Keratinocyte (primary cell): ENCODE measurements around the gene TLR8. TPM values are rescaled to one million over a fixed set of nuclear protein-coding genes. Genes with fewer than 3 reads are reported as not detected.

ENCODE experiments used
- DNase-seq: peaks from one replicate; pipeline ENCODE4 v3.0.0-alpha.2; 2011; ENCODE audit warnings: low read depth, missing footprints, low spot score
- FAIRE-seq: peaks from 2 replicates; lab custom pipeline; 2011; peaks lifted over from hg19 to GRCh38; lab: Jason Lieb, UNC
- H2AFZ ChIP-seq: 2 replicates; pipeline ENCODE4 v1.6.0; 2012; ENCODE audit warnings: low read length, control low read depth, inconsistent platforms; ENCODE audit not compliant: control insufficient read depth
- H3K27ac ChIP-seq: 2 replicates; pipeline ENCODE4 v1.5.1; 2011; ENCODE audit warnings: low read length; ENCODE audit not compliant: control insufficient read depth, insufficient read depth
- H3K27me3 ChIP-seq: 3 replicates; pipeline ENCODE4 v1.6.0; 2011; ENCODE audit warnings: low read length; ENCODE audit not compliant: control insufficient read depth, insufficient read depth; ENCODE audit errors: extremely low read depth
- H3K36me3 ChIP-seq, 2 experiments: 2 replicates in 1 of 2; 3 replicates in 1 of 2; pipeline ENCODE4 v1.5.1; 2011; ENCODE audit warnings: low read length in 2 of 2, mild to moderate bottlenecking in 1 of 2; ENCODE audit not compliant: control insufficient read depth in 2 of 2, insufficient read depth in 2 of 2; ENCODE audit errors: extremely low read depth in 1 of 2
- H3K4me1 ChIP-seq: 3 replicates; pipeline ENCODE4 v1.5.1; 2011; ENCODE audit warnings: low read length; ENCODE audit not compliant: control insufficient read depth, insufficient read depth; ENCODE audit errors: extremely low read depth
- H3K4me2 ChIP-seq: 3 replicates; pipeline ENCODE4 v1.6.0; 2011; ENCODE audit warnings: low read depth, low read length; ENCODE audit not compliant: control insufficient read depth, insufficient read depth; ENCODE audit errors: extremely low read depth
- H3K4me3 ChIP-seq, 3 experiments: fragments of 200-600 bp in 1 of 3; sonication (generic) in 1 of 3; 2 replicates in 2 of 3; 3 replicates in 1 of 3; pipeline ENCODE4 v1.5.1; 2011 to 2016; ENCODE audit warnings: low read length in 3 of 3, mild to moderate bottlenecking in 3 of 3, control low read depth in 2 of 3, inconsistent platforms in 1 of 3, low read depth in 1 of 3, mixed read lengths in 1 of 3, mixed run types in 1 of 3, moderate library complexity in 1 of 3; ENCODE audit not compliant: control insufficient read depth in 2 of 3, insufficient read depth in 2 of 3; ENCODE audit errors: extremely low read depth in 1 of 3
- H3K79me2 ChIP-seq: 2 replicates; pipeline ENCODE4 v1.6.0; 2012; ENCODE audit warnings: low read length; ENCODE audit not compliant: control insufficient read depth, insufficient read depth
- H3K9ac ChIP-seq: 3 replicates; pipeline ENCODE4 v1.6.0; 2011; ENCODE audit warnings: low read length; ENCODE audit not compliant: control insufficient read depth, insufficient read depth; ENCODE audit errors: extremely low read depth
- H3K9me1 ChIP-seq: 3 replicates; pipeline ENCODE4 v1.6.0; 2011; ENCODE audit warnings: low read length; ENCODE audit not compliant: control insufficient read depth, insufficient read depth; ENCODE audit errors: extremely low read depth
- H3K9me3 ChIP-seq: 2 replicates; pipeline ENCODE4 v1.5.1; 2012; ENCODE audit warnings: low read depth, low read length; ENCODE audit not compliant: control insufficient read depth
- H4K20me1 ChIP-seq: 3 replicates; pipeline ENCODE4 v1.6.0; 2011; ENCODE audit warnings: low read length; ENCODE audit not compliant: control insufficient read depth, insufficient read depth; ENCODE audit errors: extremely low read depth
- CTCF ChIP-seq, 3 experiments: IDR thresholded peaks in 1 of 3; conservative IDR thresholded peaks in 1 of 3; optimal IDR thresholded peaks in 1 of 3; 2 replicates in 2 of 3; 3 replicates in 1 of 3; pipeline versions ENCODE3 to v1.5.1; 2011; ENCODE audit warnings: low read length in 3 of 3, mild to moderate bottlenecking in 3 of 3, moderate library complexity in 2 of 3, control low read depth in 1 of 3, inconsistent platforms in 1 of 3; ENCODE audit not compliant: insufficient read depth in 2 of 3; ENCODE audit errors: extremely low read depth in 1 of 3
- EZH2 ChIP-seq: IDR thresholded peaks from one replicate; pipeline ENCODE4 v1.6.1; 2012; ENCODE audit warnings: inconsistent platforms, mild to moderate bottlenecking, low read length, moderate library complexity
- dilution Hi-C: fragments of 300-500 bp; cut with MboI; formaldehyde crosslinking; loops from one replicate; pipeline ENCODE4 v1.7.0; 2020; ENCODE audit warnings: low sequenced_read_pairs; ENCODE audit not compliant: extremely low pct_ligation_motif_present
- polyA plus RNA-seq, 5 experiments: library from polyadenylated mRNA; depleted of rRNA in 3 of 5; stranded (reverse) in 3 of 5; stranded (forward) in 1 of 5; unstranded in 1 of 5; fragments of >200 nt; gene quantifications; 1 replicate in 1 of 5; 2 replicates in 3 of 5; 3 replicates in 1 of 5; pipeline versions ENCODE4 v1.2.1 to v1.2.3, GENCODE V29; 2011 to 2012; ENCODE audit warnings: missing spikeins in 2 of 5, low read depth in 1 of 5, low replicate concordance in 1 of 5

The TLR8 gene
- polyA plus RNA-seq, 1 donor (not counting 4 experiments of a cell fraction or from before 2014, with no cell fraction given), result not detected

- H4K20me1 ChIP-seq, result no peaks in the 10 kb centered on the region
- TF ChIP-seq CTCF (optimal IDR thresholded peaks at IDR 0.05 in 1 of 3, IDR thresholded peaks at IDR 0.05 in 1 of 3, conservative IDR thresholded peaks at IDR 0.05 in 1 of 3; ENCODE audit: extremely low read depth in 1 of 3, insufficient read depth in 2 of 3, low read length in 3 of 3) (no peak), EZH2 (no peak)
- FAIRE-seq, result no peak
- DNase-seq, result no peak
- no peak overlapping the region for H2AFZ ChIP-seq
- H3K4me1 ChIP-seq, result peaks cover 18% of the 10 kb centered on the region
- dilution Hi-C loops, result no loop called here
- H3K9me1 ChIP-seq, result no peaks in the 10 kb centered on the region
- H3K9ac ChIP-seq, result no peak overlapping the region
- no peak overlapping the region for H3K27ac ChIP-seq
- H3K4me2 ChIP-seq, result no peak overlapping the region
- no peaks in the 10 kb centered on the region for H3K9me3 ChIP-seq
- H3K27me3 ChIP-seq, result no peaks in the 10 kb centered on the region
- no peak overlapping the region for H3K4me3 ChIP-seq
- H3K79me2 ChIP-seq, result no peaks in the 10 kb centered on the region
- H3K36me3 ChIP-seq, result no peaks in the 10 kb centered on the region
These were observed 42.1 kb downstream of the TLR8 start for GRCh38 chrX:12948495-12948894.

- H3K36me3 ChIP-seq, result no peaks in the 10 kb centered on the region
- H3K79me2 ChIP-seq, result no peaks in the 10 kb centered on the region
- no peak overlapping the region for H3K9ac ChIP-seq
- no peaks in the 10 kb centered on the region for H3K9me1 ChIP-seq
- no peak for TF ChIP-seq EZH2
- no peaks in the 10 kb centered on the region for H3K27me3 ChIP-seq
- dilution Hi-C loops, result no loop called here
- no peak for FAIRE-seq
- no peak for DNase-seq
- no peak overlapping the region for H2AFZ ChIP-seq
- no peaks in the 10 kb centered on the region for H3K9me3 ChIP-seq
- peaks cover 18% of the 10 kb centered on the region for H3K4me1 ChIP-seq
- H3K4me2 ChIP-seq, result no peak overlapping the region
- H4K20me1 ChIP-seq, result no peaks in the 10 kb centered on the region
- peak overlapping the region; percentile 34 for H3K27ac ChIP-seq
- H3K4me3 ChIP-seq, result no peak overlapping the region
These were observed 42.9 kb downstream of the TLR8 start for GRCh38 chrX:12949205-12949926.
